Measurements from ENCODE around the gene TFB2M.
A peak's percentile ranks its signal among the peaks of the same experiment; 100 is the strongest.

TFB2M gene

GRCh38 chr1:246532519-246532918 lies 33.5 kb downstream of the TFB2M start:
- no peak overlapping the region for H3K9ac ChIP-seq (ENCODE audit: low read length)
- no peak overlapping the region for H4K91ac ChIP-seq (ENCODE audit: low read length)
- H3K9me3 ChIP-seq (ENCODE audit: control insufficient read depth, low read length) = peaks cover 19% of the 10 kb centered on the region
- no peak overlapping the region for H3K4me2 ChIP-seq (ENCODE audit: low read length, poor library complexity, severe bottlenecking)
- H2BK120ac ChIP-seq (ENCODE audit: low read depth, low read length) = no peak overlapping the region
- no CpG with 5 or more reads among the region's 1 CpG for WGBS
- DNase-seq = no peak
- no peak overlapping the region for H3K18ac ChIP-seq (ENCODE audit: low read depth in 1 of 2, low read length in 2 of 2)
- no peak overlapping the region for H2BK5ac ChIP-seq (ENCODE audit: low read depth, low read length, poor library complexity, severe bottlenecking)
- H3K23ac ChIP-seq (ENCODE audit: low read length in 2 of 2) = no peak overlapping the region
- no peak overlapping the region for H2AK5ac ChIP-seq (ENCODE audit: low read length, severe bottlenecking)
- no peak overlapping the region for H3K4me3 ChIP-seq (ENCODE audit: insufficient read depth in 1 of 2, low read depth in 1 of 2, low read length in 2 of 2)
- peaks cover 20 to 24% of the 10 kb centered on the region in 2 experiments for H3K27me3 ChIP-seq (ENCODE audit: control insufficient read depth in 1 of 2, insufficient read depth in 1 of 2, low read length in 2 of 2)
- H3K14ac ChIP-seq (ENCODE audit: low read length in 2 of 2) = no peak overlapping the region
- H2BK15ac ChIP-seq (ENCODE audit: low read depth, poor library complexity, severe bottlenecking) = no peak overlapping the region
- H3K4ac ChIP-seq (ENCODE audit: low read depth in 1 of 2, low read length in 2 of 2) = no peak overlapping the region
- no peaks in the 10 kb centered on the region for H3K79me1 ChIP-seq (replicated peaks; ENCODE audit: low read length, poor library complexity, severe bottlenecking)
- no peaks in the 10 kb centered on the region for H3K36me3 ChIP-seq (ENCODE audit: control insufficient read depth in 1 of 2, insufficient read depth in 2 of 2, low read depth in 1 of 2, low read length in 2 of 2)
- H3K4me1 ChIP-seq (ENCODE audit: control insufficient read depth, insufficient read depth, low read depth, low read length) = no peaks in the 10 kb centered on the region
- H2BK12ac ChIP-seq (ENCODE audit: low read length in 2 of 2) = no peak overlapping the region
- H2AFZ ChIP-seq (ENCODE audit: low read depth, low read length) = no peak overlapping the region
- H3K27ac ChIP-seq (ENCODE audit: low read length, poor library complexity, severe bottlenecking) = no peak overlapping the region
- no peak overlapping the region for H4K8ac ChIP-seq (ENCODE audit: low read length)

- no peak overlapping the region for H3K4ac ChIP-seq (ENCODE audit: low read depth in 1 of 2, low read length in 2 of 2)
- no peak overlapping the region for H4K8ac ChIP-seq (ENCODE audit: low read length)
- H2AK5ac ChIP-seq (ENCODE audit: low read length, severe bottlenecking) = no peak overlapping the region
- no peak overlapping the region for H3K27ac ChIP-seq (ENCODE audit: low read length, poor library complexity, severe bottlenecking)
- no peak overlapping the region for H2BK120ac ChIP-seq (ENCODE audit: low read depth, low read length)
- no peak for DNase-seq
- no peak overlapping the region for H3K4me2 ChIP-seq (ENCODE audit: low read length, poor library complexity, severe bottlenecking)
- no peak overlapping the region for H3K18ac ChIP-seq (ENCODE audit: low read depth in 1 of 2, low read length in 2 of 2)
- H2BK5ac ChIP-seq (ENCODE audit: low read depth, low read length, poor library complexity, severe bottlenecking) = no peak overlapping the region
- no peak overlapping the region for H4K91ac ChIP-seq (ENCODE audit: low read length)
- no peak overlapping the region for H3K9ac ChIP-seq (ENCODE audit: low read length)
- no peaks in the 10 kb centered on the region for H3K36me3 ChIP-seq (ENCODE audit: control insufficient read depth in 1 of 2, insufficient read depth in 2 of 2, low read depth in 1 of 2, low read length in 2 of 2)
- no peak overlapping the region for H3K4me3 ChIP-seq (ENCODE audit: insufficient read depth in 1 of 2, low read depth in 1 of 2, low read length in 2 of 2)
- H3K4me1 ChIP-seq (ENCODE audit: control insufficient read depth, insufficient read depth, low read depth, low read length) = no peaks in the 10 kb centered on the region
- H2AFZ ChIP-seq (ENCODE audit: low read depth, low read length) = no peak overlapping the region
- 61% methylated on average over 2 of the region's 2 CpGs for WGBS
- H3K79me1 ChIP-seq (replicated peaks; ENCODE audit: low read length, poor library complexity, severe bottlenecking) = no peaks in the 10 kb centered on the region
- no peak overlapping the region for H3K14ac ChIP-seq (ENCODE audit: low read length in 2 of 2)
- peaks cover 20 to 24% of the 10 kb centered on the region in 2 experiments for H3K27me3 ChIP-seq (ENCODE audit: control insufficient read depth in 1 of 2, insufficient read depth in 1 of 2, low read length in 2 of 2)
- no peak overlapping the region for H2BK12ac ChIP-seq (ENCODE audit: low read length in 2 of 2)
- H2BK15ac ChIP-seq (ENCODE audit: low read depth, poor library complexity, severe bottlenecking) = no peak overlapping the region
- H3K9me3 ChIP-seq (ENCODE audit: control insufficient read depth, low read length) = peaks cover 19% of the 10 kb centered on the region
- no peak overlapping the region for H3K23ac ChIP-seq (ENCODE audit: low read length in 2 of 2)
Measured at GRCh38 chr1:246530482-246530881, 35.6 kb downstream of the TFB2M start.

- H3K27me3 ChIP-seq (ENCODE audit: control insufficient read depth in 1 of 2, insufficient read depth in 1 of 2, low read length in 2 of 2) = peaks cover 16 to 18% of the 10 kb centered on the region in 2 experiments
- peaks cover 19% of the 10 kb centered on the region for H3K9me3 ChIP-seq (ENCODE audit: control insufficient read depth, low read length)
- no peak overlapping the region for H2BK5ac ChIP-seq (ENCODE audit: low read depth, low read length, poor library complexity, severe bottlenecking)
- H3K79me1 ChIP-seq (replicated peaks; ENCODE audit: low read length, poor library complexity, severe bottlenecking) = no peaks in the 10 kb centered on the region
- H2BK12ac ChIP-seq (ENCODE audit: low read length in 2 of 2) = no peak overlapping the region
- no peaks in the 10 kb centered on the region for H3K36me3 ChIP-seq (ENCODE audit: control insufficient read depth in 1 of 2, insufficient read depth in 2 of 2, low read depth in 1 of 2, low read length in 2 of 2)
- no peak overlapping the region for H2BK120ac ChIP-seq (ENCODE audit: low read depth, low read length)
- H3K9ac ChIP-seq (ENCODE audit: low read length) = no peak overlapping the region
- no peak for DNase-seq
- H2AK5ac ChIP-seq (ENCODE audit: low read length, severe bottlenecking) = no peak overlapping the region
- H4K91ac ChIP-seq (ENCODE audit: low read length) = no peak overlapping the region
- no peak overlapping the region for H3K18ac ChIP-seq (ENCODE audit: low read depth in 1 of 2, low read length in 2 of 2)
- H3K14ac ChIP-seq (ENCODE audit: low read length in 2 of 2) = no peak overlapping the region
- H3K4ac ChIP-seq (ENCODE audit: low read depth in 1 of 2, low read length in 2 of 2) = no peak overlapping the region
- no peak overlapping the region for H3K27ac ChIP-seq (ENCODE audit: low read length, poor library complexity, severe bottlenecking)
- no peak overlapping the region for H3K23ac ChIP-seq (ENCODE audit: low read length in 2 of 2)
- H3K4me1 ChIP-seq (ENCODE audit: control insufficient read depth, insufficient read depth, low read depth, low read length) = no peaks in the 10 kb centered on the region
- no peak overlapping the region for H3K4me2 ChIP-seq (ENCODE audit: low read length, poor library complexity, severe bottlenecking)
- no peak overlapping the region for H2AFZ ChIP-seq (ENCODE audit: low read depth, low read length)
- no peak overlapping the region for H3K4me3 ChIP-seq (ENCODE audit: insufficient read depth in 1 of 2, low read depth in 1 of 2, low read length in 2 of 2)
- no peak overlapping the region for H2BK15ac ChIP-seq (ENCODE audit: low read depth, poor library complexity, severe bottlenecking)
- WGBS = 76% methylated on average over 6 of the region's 8 CpGs
- no peak overlapping the region for H4K8ac ChIP-seq (ENCODE audit: low read length)
Measured at GRCh38 chr1:246528933-246529731, 36.9 kb downstream of the TFB2M start.

- Histone ChIP-seq H3K23ac (ENCODE audit: low read length in 2 of 2) (peak overlapping the region in 1 of 2 experiments; percentile 30), H2AK5ac (ENCODE audit: low read length, severe bottlenecking) (no peak overlapping the region), H3K14ac (ENCODE audit: low read length in 2 of 2) (peak overlapping the region in 1 of 2 experiments; percentile 62), H2BK15ac (ENCODE audit: low read depth, poor library complexity, severe bottlenecking) (no peak overlapping the region), H3K27me3 (ENCODE audit: control insufficient read depth in 1 of 2, insufficient read depth in 1 of 2, low read length in 2 of 2) (peaks cover 8% of the 10 kb centered on the region in 2 experiments), H2BK5ac (ENCODE audit: low read depth, low read length, poor library complexity, severe bottlenecking) (no peak overlapping the region), H3K27ac (ENCODE audit: low read length, poor library complexity, severe bottlenecking) (no peak overlapping the region), H3K4me2 (ENCODE audit: low read length, poor library complexity, severe bottlenecking) (no peak overlapping the region), H3K79me1 (replicated peaks; ENCODE audit: low read length, poor library complexity, severe bottlenecking) (no peaks in the 10 kb centered on the region), H2AFZ (ENCODE audit: low read depth, low read length) (no peak overlapping the region), H3K9me3 (ENCODE audit: control insufficient read depth, low read length) (peaks cover 18% of the 10 kb centered on the region), H3K4me3 (ENCODE audit: insufficient read depth in 1 of 2, low read depth in 1 of 2, low read length in 2 of 2) (no peak overlapping the region), H3K4ac (ENCODE audit: low read depth in 1 of 2, low read length in 2 of 2) (no peak overlapping the region), H3K4me1 (ENCODE audit: control insufficient read depth, insufficient read depth, low read depth, low read length) (no peaks in the 10 kb centered on the region), H3K9ac (ENCODE audit: low read length) (no peak overlapping the region), H3K36me3 (ENCODE audit: control insufficient read depth in 1 of 2, insufficient read depth in 2 of 2, low read depth in 1 of 2, low read length in 2 of 2) (no peaks in the 10 kb centered on the region), H2BK120ac (ENCODE audit: low read depth, low read length) (no peak overlapping the region), H2BK12ac (ENCODE audit: low read length in 2 of 2) (peak overlapping the region in 1 of 2 experiments; percentile 23), H3K18ac (ENCODE audit: low read depth in 1 of 2, low read length in 2 of 2) (no peak overlapping the region), H4K91ac (ENCODE audit: low read length) (no peak overlapping the region), H4K8ac (ENCODE audit: low read length) (no peak overlapping the region)
- no peak for DNase-seq
- 57% methylated on average over 4 of the region's 5 CpGs for whole genome bisulfite sequencing
Measured at GRCh38 chr1:246527402-246528088, 38.5 kb downstream of the TFB2M start.
